Muscle layer of colon (tissue), 2 donors: ENCODE measurements around the gene ADGRA3.

Experiments used
- H3K27ac ChIP-seq: one replicate; pipeline ENCODE4 v1.7.0; 2013; ENCODE audit warnings: low read depth, mild to moderate bottlenecking, low read length, moderate library complexity
- H3K27me3 ChIP-seq, 2 donors: one replicate each; pipeline ENCODE4 v1.7.0; 2013; ENCODE audit warnings: low read length in 2 of 2, mild to moderate bottlenecking in 2 of 2; ENCODE audit not compliant: insufficient read depth in 2 of 2, control insufficient read depth in 1 of 2
- H3K36me3 ChIP-seq: one replicate; pipeline ENCODE4 v1.7.0; 2013; ENCODE audit warnings: mild to moderate bottlenecking, low read length; ENCODE audit not compliant: insufficient read depth
- H3K4me1 ChIP-seq: one replicate; pipeline ENCODE4 v1.7.0; 2013; ENCODE audit warnings: mild to moderate bottlenecking, low read length; ENCODE audit not compliant: insufficient read depth
- H3K4me3 ChIP-seq, 2 donors: one replicate each; pipeline ENCODE4 v1.7.0; 2013; ENCODE audit warnings: low read length in 2 of 2, low read depth in 1 of 2, mild to moderate bottlenecking in 1 of 2, moderate library complexity in 1 of 2
- H3K9ac ChIP-seq: one replicate; pipeline ENCODE4 v1.7.0; 2013; ENCODE audit warnings: low read length
- H3K9me3 ChIP-seq: one replicate; pipeline ENCODE4 v1.7.0; 2013; ENCODE audit warnings: mild to moderate bottlenecking, low read length
- donor health status: abdominal sarcoma.
- donor health status: Adenocarcinoma of cecum.

ADGRA3 gene

DNA sequence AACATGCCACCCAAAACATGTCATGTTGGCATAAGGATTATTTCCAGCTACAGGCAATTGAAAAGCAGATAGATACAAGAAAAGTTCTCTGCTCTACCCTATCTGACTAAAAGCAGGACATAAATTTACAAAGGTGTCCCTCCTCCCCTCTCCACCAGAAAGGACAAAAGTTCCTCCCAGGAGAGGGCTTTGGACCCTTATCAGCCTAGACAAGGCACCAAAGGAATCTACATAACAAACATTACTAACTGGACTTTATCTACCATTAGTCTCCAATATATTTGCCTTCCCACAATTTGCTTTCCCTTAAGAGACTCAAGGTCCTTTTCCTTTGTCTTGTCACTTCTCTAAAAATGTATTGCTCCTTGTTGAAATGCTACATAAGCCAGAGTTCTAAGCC lies 55.6 kb downstream of the ADGRA3 start:
- H3K9me3 ChIP-seq = no peaks in the 10 kb centered on the region
- H3K36me3 ChIP-seq = no peaks in the 10 kb centered on the region
- H3K9ac ChIP-seq = no peak overlapping the region
- no peak overlapping the region for H3K4me3 ChIP-seq
- H3K27ac ChIP-seq = no peak overlapping the region
- H3K4me1 ChIP-seq = peaks cover 10% of the 10 kb centered on the region
- no peaks in the 10 kb centered on the region for H3K27me3 ChIP-seq

DNA sequence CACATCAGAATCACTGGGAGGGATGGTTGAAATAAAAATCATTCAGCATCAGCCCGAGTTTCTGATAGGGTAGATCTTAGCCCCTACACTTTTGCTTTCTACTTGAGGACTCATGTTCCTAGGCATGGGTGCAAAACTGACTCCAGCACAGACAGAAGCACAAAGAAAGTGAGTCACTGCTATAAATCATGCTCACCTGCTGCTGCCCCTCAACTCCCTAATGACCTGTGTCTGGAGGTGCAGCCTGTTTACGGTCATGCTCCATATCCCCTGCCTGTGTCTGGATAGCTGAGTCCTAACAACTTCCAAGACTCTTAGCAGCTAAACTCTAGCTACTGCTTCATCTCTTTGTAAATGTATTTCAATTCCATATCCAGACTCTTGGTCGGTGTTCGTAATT lies 57.8 kb downstream of the ADGRA3 start:
- no peak overlapping the region for H3K27ac ChIP-seq
- no peaks in the 10 kb centered on the region for H3K36me3 ChIP-seq
- H3K27me3 ChIP-seq = no peaks in the 10 kb centered on the region
- no peak overlapping the region for H3K9ac ChIP-seq
- no peak overlapping the region for H3K4me3 ChIP-seq
- H3K4me1 ChIP-seq = peaks cover 16% of the 10 kb centered on the region
- H3K9me3 ChIP-seq = no peaks in the 10 kb centered on the region

GRCh38 chr4:22457348-22457747 lies 58.5 kb downstream of the ADGRA3 start:
- Histone ChIP-seq H3K4me3 (no peak overlapping the region), H3K36me3 (peaks cover 3% of the 10 kb centered on the region), H3K9ac (no peak overlapping the region), H3K27ac (no peak overlapping the region), H3K4me1 (peaks cover 11% of the 10 kb centered on the region), H3K9me3 (no peaks in the 10 kb centered on the region), H3K27me3 (no peaks in the 10 kb centered on the region)

- Histone ChIP-seq H3K27me3 (no peaks in the 10 kb centered on the region), H3K9me3 (no peaks in the 10 kb centered on the region), H3K36me3 (peaks cover 11% of the 10 kb centered on the region), H3K4me3 (no peak overlapping the region), H3K27ac (no peak overlapping the region), H3K9ac (no peak overlapping the region), H3K4me1 (peaks cover 11% of the 10 kb centered on the region)
Observed at GRCh38 chr4:22456291-22456690, 59.6 kb downstream of the ADGRA3 start.

DNA sequence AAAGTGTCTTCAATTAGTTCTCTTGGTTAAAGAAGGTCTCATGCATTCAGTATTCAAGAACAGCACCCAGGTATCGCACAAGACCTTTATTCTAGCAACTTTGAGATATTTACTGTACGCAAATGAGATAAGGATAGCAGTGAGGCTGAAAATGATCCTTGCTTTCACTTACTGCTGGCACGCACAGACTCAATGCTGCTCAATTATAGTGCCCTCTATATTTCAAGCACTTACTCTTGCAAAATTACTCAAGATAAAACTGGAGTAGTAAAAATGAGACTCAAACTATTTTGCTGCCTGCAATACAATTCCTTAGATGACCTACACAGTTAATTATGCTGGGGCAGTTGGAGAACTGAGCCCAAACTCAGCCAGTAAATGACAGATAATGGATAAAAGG lies 60.9 kb downstream of the ADGRA3 start:
- H3K4me1 ChIP-seq = peaks cover 11% of the 10 kb centered on the region
- H3K36me3 ChIP-seq = peaks cover 11% of the 10 kb centered on the region
- H3K27ac ChIP-seq = no peak overlapping the region
- no peaks in the 10 kb centered on the region for H3K27me3 ChIP-seq
- no peak overlapping the region for H3K4me3 ChIP-seq
- no peak overlapping the region for H3K9ac ChIP-seq
- H3K9me3 ChIP-seq = no peaks in the 10 kb centered on the region

- no peaks in the 10 kb centered on the region for H3K27me3 ChIP-seq
- H3K36me3 ChIP-seq = peaks cover 11% of the 10 kb centered on the region
- H3K4me1 ChIP-seq = peaks cover 11% of the 10 kb centered on the region
- no peak overlapping the region for H3K4me3 ChIP-seq
- H3K9me3 ChIP-seq = no peaks in the 10 kb centered on the region
- H3K9ac ChIP-seq = no peak overlapping the region
- H3K27ac ChIP-seq = no peak overlapping the region
Observed at GRCh38 chr4:22454216-22454838, 61.5 kb downstream of the ADGRA3 start.

DNA sequence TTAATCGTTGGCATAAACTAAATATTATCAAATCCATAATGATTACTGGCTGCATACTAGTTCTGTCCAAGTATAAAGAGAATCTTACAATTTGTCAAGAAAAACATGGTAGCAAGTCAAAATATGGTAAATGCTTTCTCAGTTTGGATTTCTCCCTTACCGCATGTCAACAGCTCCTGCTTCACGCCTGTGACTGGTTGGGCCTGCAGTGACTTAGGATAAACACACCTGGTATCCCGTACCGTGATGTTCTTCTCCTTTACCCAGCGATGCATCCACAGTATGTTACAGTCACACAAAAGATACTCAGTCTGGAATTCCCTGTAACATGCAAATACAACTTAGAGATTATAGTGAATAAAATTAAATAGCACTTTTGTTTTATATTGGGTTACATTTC lies 71.1 kb downstream of the ADGRA3 start:
- H3K36me3 ChIP-seq = peaks cover 26% of the 10 kb centered on the region
- H3K4me1 ChIP-seq = peaks cover 4% of the 10 kb centered on the region
- H3K9ac ChIP-seq = no peak overlapping the region
- H3K9me3 ChIP-seq = no peaks in the 10 kb centered on the region
- H3K27me3 ChIP-seq = no peaks in the 10 kb centered on the region
- H3K4me3 ChIP-seq = no peak overlapping the region
- H3K27ac ChIP-seq = no peak overlapping the region

DNA sequence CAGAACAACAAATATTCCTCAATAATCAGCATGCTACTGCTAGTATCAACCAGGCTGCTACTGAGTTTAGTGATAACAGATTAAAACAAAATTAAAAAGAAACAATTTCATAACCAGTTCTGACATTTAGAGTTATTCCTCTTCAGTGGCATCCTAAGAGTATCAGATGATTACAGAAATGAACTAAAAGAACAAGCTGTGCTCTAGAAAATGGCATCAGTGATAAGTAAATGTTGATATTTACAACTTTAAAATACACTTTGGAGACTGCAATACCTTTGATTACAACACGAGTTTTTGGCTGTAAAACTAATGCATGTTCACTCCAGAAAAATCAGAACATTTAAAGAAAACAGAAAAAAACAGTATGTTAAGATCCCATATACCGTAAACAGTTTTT lies 72.9 kb downstream of the ADGRA3 start:
- no peak overlapping the region for H3K27ac ChIP-seq
- H3K4me1 ChIP-seq = peaks cover 4% of the 10 kb centered on the region
- H3K36me3 ChIP-seq = peaks cover 20% of the 10 kb centered on the region
- H3K9ac ChIP-seq = no peak overlapping the region
- no peaks in the 10 kb centered on the region for H3K27me3 ChIP-seq
- H3K9me3 ChIP-seq = no peaks in the 10 kb centered on the region
- no peak overlapping the region for H3K4me3 ChIP-seq

DNA sequence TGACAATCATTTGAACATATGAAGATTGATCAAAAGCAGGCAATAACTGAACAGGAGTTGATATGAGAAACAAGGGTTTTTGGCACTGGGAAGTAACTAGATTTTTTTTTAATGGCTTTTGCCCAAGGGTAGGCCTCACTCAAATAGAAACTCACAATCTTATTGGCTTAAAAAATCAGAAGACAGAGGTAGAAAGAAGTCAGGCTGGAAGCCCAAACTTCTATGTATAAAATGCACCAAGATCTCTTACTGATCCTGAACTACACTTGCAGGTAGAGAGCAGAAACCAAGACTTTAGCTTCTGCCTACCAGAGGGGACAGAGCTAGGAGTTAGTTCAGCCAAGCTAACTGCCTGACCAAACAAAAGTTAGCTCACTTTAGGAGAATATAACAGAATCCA lies 74.9 kb downstream of the ADGRA3 start:
- no peak overlapping the region for H3K4me3 ChIP-seq
- H3K4me1 ChIP-seq = peaks cover 2% of the 10 kb centered on the region
- H3K27ac ChIP-seq = no peak overlapping the region
- peaks cover 19% of the 10 kb centered on the region for H3K36me3 ChIP-seq
- no peaks in the 10 kb centered on the region for H3K9me3 ChIP-seq
- no peaks in the 10 kb centered on the region for H3K27me3 ChIP-seq
- no peak overlapping the region for H3K9ac ChIP-seq

- Histone ChIP-seq H3K36me3 (peaks cover 22% of the 10 kb centered on the region), H3K27me3 (no peaks in the 10 kb centered on the region), H3K9ac (no peak overlapping the region), H3K4me3 (no peak overlapping the region), H3K9me3 (no peaks in the 10 kb centered on the region), H3K4me1 (peaks cover 4% of the 10 kb centered on the region), H3K27ac (no peak overlapping the region)
Observed at GRCh38 chr4:22439947-22440346, 75.9 kb downstream of the ADGRA3 start.

DNA sequence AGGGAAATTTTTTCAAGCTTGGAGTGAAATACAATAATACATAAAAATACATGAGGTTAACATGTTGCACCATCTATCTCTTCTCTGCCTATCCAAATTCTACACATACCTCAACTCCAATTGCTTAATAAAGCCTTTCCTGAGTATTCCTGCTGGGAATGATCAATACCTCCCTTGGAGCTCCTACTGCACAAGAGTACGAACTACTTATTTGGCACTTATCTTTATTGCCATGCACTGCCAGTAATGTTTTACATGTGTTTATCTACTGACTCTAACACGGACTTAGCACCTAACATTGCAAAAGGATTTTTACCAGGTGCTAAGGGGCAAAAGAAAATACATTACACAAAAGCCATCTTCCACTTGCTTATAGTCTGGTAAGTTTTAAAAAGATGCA lies 80.2 kb downstream of the ADGRA3 start:
- peaks cover 4% of the 10 kb centered on the region for H3K36me3 ChIP-seq
- no peaks in the 10 kb centered on the region for H3K9me3 ChIP-seq
- H3K4me1 ChIP-seq = peaks cover 4% of the 10 kb centered on the region
- no peak overlapping the region for H3K4me3 ChIP-seq
- no peak overlapping the region for H3K9ac ChIP-seq
- no peaks in the 10 kb centered on the region for H3K27me3 ChIP-seq
- H3K27ac ChIP-seq = no peak overlapping the region

DNA sequence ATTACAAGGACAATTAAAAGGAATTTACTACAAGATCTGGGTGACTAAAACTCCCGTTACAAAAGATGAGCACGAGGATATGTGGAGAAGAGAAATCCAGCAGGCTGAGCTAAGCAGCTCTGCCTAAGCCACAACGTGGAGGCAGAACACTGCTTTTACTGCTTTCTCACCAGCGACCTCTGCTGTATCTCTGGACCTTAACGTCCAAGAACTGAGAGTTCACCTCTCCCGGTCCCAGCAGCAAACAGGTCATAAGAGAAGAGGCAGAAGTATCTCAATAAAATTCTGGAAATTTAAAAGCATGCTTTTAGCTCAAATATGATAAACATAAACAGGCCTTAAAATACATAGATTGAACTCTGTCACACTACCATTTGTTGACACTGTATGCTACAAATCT lies 81.0 kb downstream of the ADGRA3 start:
- Histone ChIP-seq H3K36me3 (peaks cover 4% of the 10 kb centered on the region), H3K9ac (no peak overlapping the region), H3K27ac (no peak overlapping the region), H3K27me3 (no peaks in the 10 kb centered on the region), H3K4me3 (no peak overlapping the region), H3K4me1 (peaks cover 4% of the 10 kb centered on the region), H3K9me3 (no peaks in the 10 kb centered on the region)
